Activated CD8-positive, alpha-beta memory T cell treated with anti-CD3 and anti-CD28 coated beads for 24 hours (primary cell): ENCODE measurements around the gene HRG.
"Not testable (repeated sequence)": the region's sequence is repeated elsewhere in the genome, so short reads cannot be mapped to it uniquely, and the experiment has no call there.

Experiments used
- DNase-seq: peaks from one replicate; pipeline ENCODE4 v3.0.0-alpha.2; 2020

HRG gene

DNA sequence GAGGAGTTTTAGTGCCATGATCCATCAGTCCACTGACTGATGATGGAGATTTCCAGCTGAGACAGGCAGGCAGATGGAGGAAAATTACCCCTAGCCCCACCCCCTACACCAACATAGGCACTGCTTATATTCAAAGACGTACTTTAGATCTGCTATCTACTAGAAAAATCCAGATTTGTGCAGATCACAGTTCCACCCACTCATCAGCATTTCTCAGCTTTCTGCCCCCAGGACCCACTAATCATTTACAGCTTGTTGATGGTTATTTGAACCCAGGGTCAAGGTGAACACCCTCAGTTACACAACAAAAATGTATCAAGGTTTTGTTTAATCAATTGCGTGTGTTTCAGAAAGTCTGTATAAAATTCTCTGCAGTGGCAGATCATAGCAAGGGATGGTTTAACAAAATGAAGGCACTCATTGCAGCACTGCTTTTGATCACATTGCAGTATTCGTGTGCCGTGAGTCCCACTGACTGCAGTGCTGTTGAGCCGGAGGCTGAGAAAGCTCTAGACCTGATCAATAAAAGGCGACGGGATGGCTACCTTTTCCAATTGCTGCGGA lies at the start of gene HRG:
TSS of gene HRG (plus strand) at position 390 of the 564 bp plus-strand sequence. CDS start at position 408, 18 bp downstream.
- no peak for DNase-seq

DNA sequence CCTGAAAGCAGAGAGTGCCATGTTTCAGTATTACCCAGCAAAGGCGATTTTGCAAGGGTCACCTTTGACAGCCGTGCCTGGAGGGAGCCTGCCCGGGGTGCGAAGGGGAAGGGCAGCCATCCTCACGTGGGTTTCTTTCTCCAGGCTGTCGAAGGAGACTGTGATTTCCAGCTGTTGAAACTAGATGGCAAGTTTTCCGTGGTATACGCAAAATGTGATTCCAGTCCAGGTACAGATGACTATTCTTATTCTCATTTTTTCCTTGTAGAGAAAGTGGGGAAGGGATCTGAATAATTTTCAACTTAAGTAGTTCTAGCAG lies 49.6 kb upstream of the HRG start:
- DNase-seq, result no peak

GRCh38 chr3:186617036-186617946 lies 48.5 kb upstream of the HRG start:
- DNase-seq, result peak; percentile 91

GRCh38 chr3:186618318-186618938 lies 47.4 kb upstream of the HRG start:
- DNase-seq, result no peak

DNA sequence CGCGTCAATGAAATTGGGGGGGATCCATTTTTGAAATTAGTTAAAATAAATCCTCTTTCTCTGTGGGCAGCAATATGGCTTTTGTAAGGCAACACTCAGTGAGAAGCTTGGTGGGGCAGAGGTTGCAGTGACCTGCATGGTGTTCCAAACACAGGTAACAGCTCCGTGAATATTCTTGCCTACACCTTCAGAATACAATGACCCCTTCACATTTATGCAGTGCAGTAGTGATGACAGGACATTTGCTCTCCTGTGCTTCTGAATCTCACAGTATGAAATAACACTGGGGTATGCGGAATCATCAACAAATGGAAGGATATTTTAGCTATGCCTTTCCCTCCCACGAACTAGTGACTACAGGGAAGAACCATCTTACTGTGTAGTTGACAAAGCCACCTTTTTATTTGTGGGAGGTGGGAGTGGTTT lies 46.0 kb upstream of the HRG start:
- DNase-seq, result no peak

GRCh38 chr3:186620213-186621092 lies 45.4 kb upstream of the HRG start:
- no peak for DNase-seq

GRCh38 chr3:186621894-186622650 lies 43.7 kb upstream of the HRG start:
- no peak for DNase-seq

DNA sequence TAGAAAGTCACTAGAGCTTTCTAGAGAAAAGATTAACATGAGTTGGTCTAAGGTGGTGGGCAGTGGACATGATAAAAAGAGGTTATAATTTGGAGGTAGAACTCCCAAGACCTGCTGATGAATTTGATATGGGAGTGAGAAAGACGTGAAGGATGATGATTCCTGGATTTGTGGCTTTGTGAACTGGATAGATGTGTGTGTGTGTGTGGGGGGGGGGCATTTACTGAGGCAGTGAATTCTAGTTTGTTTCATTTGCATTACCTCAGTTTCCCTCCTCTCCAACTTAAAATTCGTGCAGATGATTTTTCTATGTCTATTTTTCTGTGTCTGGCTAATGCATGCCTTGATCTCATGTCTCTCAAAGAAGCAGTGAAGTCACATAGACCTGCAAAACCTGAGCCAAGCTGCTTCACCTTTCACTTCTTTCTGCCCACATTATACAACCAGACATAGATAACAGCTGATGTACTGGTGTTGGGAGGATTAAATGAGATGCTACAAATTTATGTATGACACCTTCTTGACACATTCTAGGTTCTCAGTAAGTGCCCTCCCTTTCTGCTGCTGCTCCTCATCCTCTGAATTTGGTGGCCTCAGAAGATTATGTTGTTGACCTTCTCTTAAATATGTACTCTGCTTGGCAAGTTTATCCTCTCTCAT lies 43.0 kb upstream of the HRG start:
- no peak for DNase-seq

GRCh38 chr3:186624598-186624997 lies 41.2 kb upstream of the HRG start:
- DNase-seq, result no peak

- no peak for DNase-seq
Measured at GRCh38 chr3:186625600-186626042, 40.2 kb upstream of the HRG start.

- DNase-seq, result no peak
Measured at GRCh38 chr3:186626254-186626847, 39.5 kb upstream of the HRG start.

DNA sequence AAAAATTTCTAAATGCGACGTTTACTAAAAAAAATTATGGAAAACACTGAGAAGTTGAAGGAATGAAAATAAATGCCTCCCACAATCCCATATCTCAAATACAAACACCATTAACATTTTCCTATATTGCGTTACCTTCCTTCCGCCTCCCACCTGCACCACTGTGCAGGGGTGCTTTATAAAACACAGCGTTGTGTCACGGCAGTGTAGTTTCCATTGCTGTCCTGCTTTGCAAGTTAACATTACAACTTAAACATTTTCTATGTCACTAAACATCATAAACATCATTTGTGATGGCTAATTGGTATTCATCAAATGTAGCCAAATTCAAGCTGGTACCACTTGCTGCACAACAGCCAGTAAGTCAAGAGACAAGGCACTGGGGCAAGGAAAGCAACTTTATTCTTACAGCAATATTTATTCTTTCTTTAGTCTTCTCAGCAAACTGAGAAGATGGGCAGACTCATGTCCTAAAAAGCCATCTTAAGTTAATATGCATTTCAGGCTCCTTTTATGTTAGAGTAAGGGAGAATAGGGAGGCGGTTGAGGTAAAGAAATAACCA lies 37.9 kb upstream of the HRG start:
- DNase-seq, result no peak

GRCh38 chr3:186628756-186629155 lies 37.1 kb upstream of the HRG start:
- DNase-seq, result no peak

- DNase-seq, result no peak
Measured at GRCh38 chr3:186630950-186631641, 34.7 kb upstream of the HRG start.

DNA sequence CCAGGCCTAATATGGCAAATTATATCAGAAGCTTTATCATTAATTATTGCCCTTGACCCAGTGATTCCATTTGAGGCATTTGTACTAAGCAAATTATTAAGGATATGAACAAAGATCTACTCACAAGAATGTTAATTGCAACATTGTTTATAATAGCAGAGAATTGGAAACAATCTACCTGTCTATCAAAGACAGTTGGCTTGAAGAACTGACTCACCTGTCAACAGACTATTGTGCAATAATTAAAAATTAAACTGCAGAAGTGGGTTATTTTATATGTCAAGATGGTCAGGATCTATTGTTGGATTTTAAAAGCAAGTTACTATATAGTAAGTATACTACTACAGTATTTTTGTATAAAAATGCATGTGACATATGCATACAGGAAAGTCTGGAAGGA lies 32.3 kb upstream of the HRG start:
- DNase-seq, result no peak

DNA sequence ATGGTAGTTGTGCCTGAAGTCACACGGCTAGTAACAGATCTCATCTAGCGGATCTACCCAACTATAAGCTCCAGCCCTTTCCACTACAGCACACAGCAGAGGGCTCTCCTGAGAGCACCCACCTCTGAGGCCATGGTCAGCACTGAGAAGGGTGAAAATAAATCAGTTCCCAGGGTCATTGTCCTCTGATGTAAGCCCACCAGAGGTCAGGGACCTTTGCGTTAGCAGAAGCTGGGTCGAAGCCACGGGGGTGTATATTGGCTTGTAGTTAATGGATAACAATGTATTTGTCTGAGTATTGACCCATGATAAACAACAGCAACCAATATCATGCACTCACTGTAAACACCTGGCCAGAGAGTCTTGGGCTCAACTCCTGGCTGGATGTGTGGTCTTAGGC lies 31.6 kb upstream of the HRG start:
- not testable (repeated sequence) for DNase-seq

GRCh38 chr3:186635532-186635931 lies 30.3 kb upstream of the HRG start:
- no peak for DNase-seq

- DNase-seq, result no peak
Measured at GRCh38 chr3:186636536-186636935, 29.3 kb upstream of the HRG start.

GRCh38 chr3:186637686-186638085 lies 28.1 kb upstream of the HRG start:
- DNase-seq, result no peak

DNA sequence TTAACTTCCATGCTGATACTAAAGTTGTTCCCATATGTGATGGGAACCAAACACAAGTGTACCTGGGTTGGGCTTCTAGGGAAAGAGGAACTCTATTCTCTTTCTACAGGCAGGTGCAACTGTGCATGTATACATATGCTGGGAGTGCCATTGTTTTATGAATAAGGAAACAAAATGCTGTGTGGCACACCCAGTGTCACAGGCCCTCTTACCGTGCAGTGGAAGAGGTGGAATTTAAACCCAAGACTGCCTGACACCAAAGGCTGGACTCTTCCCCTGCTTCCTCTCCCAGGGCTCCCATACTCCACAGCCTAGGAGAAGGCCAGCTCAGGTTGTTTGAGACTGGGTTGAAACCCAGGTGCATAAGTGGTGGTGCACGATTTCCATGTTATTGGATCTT lies 27.6 kb upstream of the HRG start:
- DNase-seq, result no peak
